ENCODE data around the gene CCL28.

GRCh38 chr5:43348861-43349363, 63.3 kb downstream of the CCL28 start:
- TF ChIP-seq POLR2A (IDR thresholded peaks at IDR 0.05): no peak
- TF ChIP-seq CTCF (IDR thresholded peaks at IDR 0.05): no peak
